Sigmoid colon (tissue), 4 donors: ENCODE data around the gene PRDM12.

Experiments
- EP300 ChIP-seq, 4 donors: sonication (generic); formaldehyde crosslinking; IDR thresholded peaks; one replicate each; pipeline ENCODE4 v1.6.1; 2017; ENCODE audit warnings: antibody characterized with exemption in 4 of 4
- POLR2A ChIP-seq, 2 donors: fragments of 450-650 bp; IDR thresholded peaks; one replicate each; pipeline ENCODE4 v1.6.1; 2016; ENCODE audit warnings: antibody characterized with exemption in 2 of 2, mild to moderate bottlenecking in 2 of 2, moderate library complexity in 2 of 2
- POLR2AphosphoS5 ChIP-seq, 4 donors: sonication (generic); formaldehyde crosslinking; IDR thresholded peaks; one replicate each; pipeline ENCODE4 v1.6.1; 2017; ENCODE audit warnings: antibody characterized with exemption in 4 of 4
- TF ChIP-seq, protein P1 (sequence below), 4 experiments: fragments of 450-650 bp in 3 of 4; fragments of 200-600 bp in 1 of 4; IDR thresholded peaks; one replicate each; pipeline ENCODE4 v1.5.1; 2016 to 2019; ENCODE audit warnings: antibody characterized with exemption in 4 of 4, mild to moderate bottlenecking in 3 of 4, moderate library complexity in 2 of 4

DNA sequence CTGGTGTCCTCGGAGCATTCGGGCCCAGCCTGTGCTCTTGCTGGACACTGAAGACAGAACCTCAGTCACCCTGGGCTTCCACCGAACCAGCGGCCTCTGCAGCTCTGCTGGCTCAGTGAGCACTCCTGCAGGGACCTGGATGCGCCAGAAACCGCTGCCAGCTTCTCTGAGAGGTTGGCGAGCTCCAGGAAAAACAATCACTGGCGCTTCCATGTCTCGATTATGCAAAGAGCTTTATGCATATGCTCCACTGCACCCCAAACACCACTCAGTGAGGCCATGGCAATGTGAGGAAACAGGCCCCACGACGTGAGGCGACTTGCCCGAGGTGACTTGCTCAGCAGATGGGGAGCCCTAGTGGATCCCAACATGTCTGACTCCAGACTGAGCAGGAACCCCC is 11.0 kb downstream of the PRDM12 start:
- TF ChIP-seq, protein P1, sequence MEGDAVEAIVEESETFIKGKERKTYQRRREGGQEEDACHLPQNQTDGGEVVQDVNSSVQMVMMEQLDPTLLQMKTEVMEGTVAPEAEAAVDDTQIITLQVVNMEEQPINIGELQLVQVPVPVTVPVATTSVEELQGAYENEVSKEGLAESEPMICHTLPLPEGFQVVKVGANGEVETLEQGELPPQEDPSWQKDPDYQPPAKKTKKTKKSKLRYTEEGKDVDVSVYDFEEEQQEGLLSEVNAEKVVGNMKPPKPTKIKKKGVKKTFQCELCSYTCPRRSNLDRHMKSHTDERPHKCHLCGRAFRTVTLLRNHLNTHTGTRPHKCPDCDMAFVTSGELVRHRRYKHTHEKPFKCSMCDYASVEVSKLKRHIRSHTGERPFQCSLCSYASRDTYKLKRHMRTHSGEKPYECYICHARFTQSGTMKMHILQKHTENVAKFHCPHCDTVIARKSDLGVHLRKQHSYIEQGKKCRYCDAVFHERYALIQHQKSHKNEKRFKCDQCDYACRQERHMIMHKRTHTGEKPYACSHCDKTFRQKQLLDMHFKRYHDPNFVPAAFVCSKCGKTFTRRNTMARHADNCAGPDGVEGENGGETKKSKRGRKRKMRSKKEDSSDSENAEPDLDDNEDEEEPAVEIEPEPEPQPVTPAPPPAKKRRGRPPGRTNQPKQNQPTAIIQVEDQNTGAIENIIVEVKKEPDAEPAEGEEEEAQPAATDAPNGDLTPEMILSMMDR (IDR thresholded peaks at IDR 0.05): no peak
- no peak for TF ChIP-seq POLR2AphosphoS5 (IDR thresholded peaks at IDR 0.05)
- no peak for TF ChIP-seq POLR2A (IDR thresholded peaks at IDR 0.05)
- no peak for TF ChIP-seq EP300 (IDR thresholded peaks at IDR 0.05)
